Naive thymus-derived CD4-positive, alpha-beta T cell (primary cell): ENCODE measurements around the gene APBA1. TPM values are rescaled to one million over a fixed set of nuclear protein-coding genes. Genes with fewer than 3 reads are reported as not detected.

ENCODE experiments used
- ATAC-seq: fragments of 150-1000 bp; cut with Tn5 transposase; 2 replicates; pipeline ENCODE4 v1.10.0; 2021; ENCODE audit warnings: mild to moderate bottlenecking, moderate library complexity
- CTCF ChIA-PET: fragments of 350-600 bp; sonication (Branson Sonifier 250); formaldehyde crosslinking; loops from one replicate; lab custom pipeline; 2021; ENCODE audit warnings: antibody characterized with exemption; lab: Charles Lee
- POLR2A ChIA-PET: fragments of 350-600 bp; sonication (Branson Sonifier 250); formaldehyde crosslinking; loops from one replicate; lab custom pipeline; 2021; ENCODE audit warnings: antibody characterized with exemption, inconsistent platforms; lab: Charles Lee
- DNase-seq, 9 donors: peaks; one replicate each; pipeline versions ENCODE4 v3.0.0 to v3.0.0-alpha.2; 2020 to 2022; ENCODE audit warnings: mixed read lengths in 1 of 9
- H3K27ac ChIP-seq: one replicate; pipeline ENCODE4 v1.7.0; 2013; ENCODE audit warnings: mild to moderate bottlenecking, low read depth, low read length, moderate library complexity
- H3K27me3 ChIP-seq, 2 donors: one replicate each; pipeline ENCODE4 v1.7.0; 2013; ENCODE audit warnings: low read length in 2 of 2, mild to moderate bottlenecking in 2 of 2, moderate library complexity in 2 of 2; ENCODE audit not compliant: control insufficient read depth in 2 of 2, insufficient read depth in 2 of 2
- H3K36me3 ChIP-seq, 3 experiments: 1 replicate in 2 of 3; 2 replicates in 1 of 3; pipeline ENCODE4 v1.7.0; 2013; ENCODE audit warnings: low read length in 3 of 3, mild to moderate bottlenecking in 3 of 3, moderate library complexity in 1 of 3; ENCODE audit not compliant: insufficient read depth in 3 of 3, control insufficient read depth in 2 of 3
- H3K4me1 ChIP-seq, 2 donors: one replicate each; pipeline ENCODE4 v1.7.0; 2013; ENCODE audit warnings: low read length in 2 of 2, mild to moderate bottlenecking in 2 of 2, moderate library complexity in 1 of 2; ENCODE audit not compliant: control insufficient read depth in 2 of 2, insufficient read depth in 2 of 2
- H3K4me3 ChIP-seq: 2 replicates; pipeline ENCODE4 v1.7.0; 2013; ENCODE audit warnings: mild to moderate bottlenecking, low read length
- H3K9me3 ChIP-seq, 3 experiments: 1 replicate in 2 of 3; 2 replicates in 1 of 3; pipeline ENCODE4 v1.7.0; 2013; ENCODE audit warnings: low read length in 3 of 3; ENCODE audit not compliant: control insufficient read depth in 2 of 3
- H3K27ac Mint-ChIP-seq, 9 donors: one replicate each; pipeline ENCODE4 v1.8.0; 2020 to 2022; ENCODE audit warnings: mixed read lengths in 9 of 9, mild to moderate bottlenecking in 8 of 9, moderate library complexity in 5 of 9, inconsistent platforms in 2 of 9
- H3K27me3 Mint-ChIP-seq, 5 donors: one replicate each; pipeline ENCODE4 v1.8.0; 2021 to 2022; ENCODE audit warnings: mixed read lengths in 5 of 5, mild to moderate bottlenecking in 1 of 5
- H3K36me3 Mint-ChIP-seq, 5 donors: one replicate each; pipeline ENCODE4 v1.8.0; 2020 to 2022; ENCODE audit warnings: mixed read lengths in 5 of 5, mild to moderate bottlenecking in 3 of 5, inconsistent platforms in 1 of 5
- H3K4me1 Mint-ChIP-seq, 7 donors: one replicate each; pipeline ENCODE4 v1.8.0; 2020 to 2022; ENCODE audit warnings: mixed read lengths in 7 of 7, mild to moderate bottlenecking in 3 of 7, inconsistent platforms in 1 of 7
- H3K4me3 Mint-ChIP-seq, 10 donors: one replicate each; pipeline ENCODE4 v1.8.0; 2020 to 2022; ENCODE audit warnings: mild to moderate bottlenecking in 10 of 10, mixed read lengths in 10 of 10, moderate library complexity in 6 of 10, inconsistent platforms in 2 of 10
- H3K9me3 Mint-ChIP-seq, 11 donors: one replicate each; pipeline ENCODE4 v1.8.0; 2020 to 2022; ENCODE audit warnings: mixed read lengths in 11 of 11, mild to moderate bottlenecking in 4 of 11, inconsistent platforms in 1 of 11, moderate library complexity in 1 of 11
- intact Hi-C, 2 donors: fragments of 100-400 bp; cut with micrococcal nuclease; formaldehyde crosslinking; loops; one replicate each; pipeline ENCODE4 v1.15.1; 2023
- polyA plus RNA-seq, 2 donors: library from polyadenylated mRNA; unstranded; fragments of 300-500 nt; fragmentation: Illumina TruSeq; gene quantifications; one replicate each; pipeline ENCODE4 v1.2.3, GENCODE V29; 2021
- total RNA-seq, 6 experiments: library from RNA in 5 of 6; stranded (reverse) in 5 of 6; gene quantifications; 1 replicate in 5 of 6; 2 replicates in 1 of 6; pipeline ENCODE4 v1.2.3 and lab custom pipeline; 2021 to 2026

Gene APBA1
- total and polyA plus RNA-seq, 7 experiments from 2014 or later = 0.06 to 4.5 (median 1.4) TPM; not detected in 1

DNA sequence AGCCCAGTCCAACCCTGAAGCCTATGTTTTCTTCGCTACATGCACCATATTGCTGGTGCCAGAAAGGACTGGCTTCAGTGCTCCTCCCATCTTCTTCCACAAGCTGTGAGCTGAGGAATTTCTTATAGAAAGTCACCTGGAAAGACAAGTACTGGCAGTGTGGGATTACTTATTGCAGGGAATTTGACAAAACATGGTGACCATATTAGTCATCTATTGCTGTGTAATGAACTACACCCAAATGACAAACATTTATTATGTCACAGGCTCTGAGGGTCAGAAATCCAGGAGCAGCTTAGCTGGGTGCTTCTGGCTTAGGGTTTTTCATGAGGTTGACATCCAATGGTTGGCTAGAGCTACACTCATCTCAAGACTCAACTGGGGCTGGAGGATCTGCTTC lies 271.7 kb downstream of the APBA1 start:
- Histone ChIP-seq H3K27ac (no peak overlapping the region), H3K9me3 (no peaks in the 10 kb centered on the region), H3K36me3 (no peaks in the 10 kb centered on the region), H3K4me3 (no peak overlapping the region), H3K27me3 (no peaks in the 10 kb centered on the region), H3K4me1 (no peaks in the 10 kb centered on the region)
- no peak for DNase-seq
- POLR2A ChIA-PET = no interaction called here
- H3K9me3 Mint-ChIP-seq = peaks cover 0 to 6% (median 0%) of the 10 kb centered on the region in 11 donors
- intact Hi-C loops = no loop called here
- no peak overlapping the region for H3K27ac Mint-ChIP-seq
- H3K4me1 Mint-ChIP-seq = no peaks in the 10 kb centered on the region
- H3K36me3 Mint-ChIP-seq = no peaks in the 10 kb centered on the region
- no peak overlapping the region for H3K4me3 Mint-ChIP-seq
- ATAC-seq = no peak
- H3K27me3 Mint-ChIP-seq = peaks cover 6 to 18% (median 9%) of the 10 kb centered on the region in 5 donors
- CTCF ChIA-PET = no interaction called here

DNA sequence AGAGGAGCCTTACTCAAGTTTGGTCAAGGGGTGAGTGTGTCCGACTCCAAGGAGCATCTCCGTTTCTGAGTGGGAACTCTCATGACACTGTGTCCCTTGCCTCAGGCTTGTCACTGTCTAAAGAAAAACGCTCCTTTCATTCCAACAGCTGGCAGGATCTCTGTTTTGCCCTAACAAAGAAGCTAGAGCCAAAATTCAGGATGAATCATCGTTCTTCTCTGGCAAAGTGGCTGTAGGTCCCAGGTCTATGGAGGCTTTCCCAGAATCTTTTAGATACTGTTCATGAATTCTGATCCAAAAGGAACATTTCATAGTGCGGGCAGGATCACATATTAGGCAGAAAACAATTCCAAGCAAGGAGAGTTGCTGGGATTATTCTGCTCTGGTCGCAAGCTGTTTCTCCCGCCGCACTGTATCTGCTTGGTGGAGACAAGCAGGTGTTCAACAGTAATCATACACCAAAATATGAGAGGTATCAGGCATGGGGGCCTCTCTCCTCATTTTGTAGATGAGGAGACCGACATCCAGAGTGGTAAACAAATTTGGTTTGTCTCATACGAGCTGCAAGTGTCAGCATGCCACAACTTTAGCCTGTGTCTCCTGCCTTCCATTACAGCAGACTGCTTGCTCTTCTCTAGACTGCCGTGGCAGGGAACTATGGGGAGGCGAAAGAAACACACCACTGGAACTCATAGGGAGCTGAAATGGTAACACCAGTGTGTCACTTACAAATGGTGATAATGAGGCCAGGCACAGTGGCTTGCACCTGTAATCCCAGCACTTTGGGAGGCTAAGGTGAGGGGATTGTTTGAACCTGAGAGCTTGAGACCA lies 274.6 kb downstream of the APBA1 start:
- ATAC-seq (no peak), DNase-seq (no peak)
- Mint-ChIP-seq H3K36me3 (no peaks in the 10 kb centered on the region), H3K4me1 (no peaks in the 10 kb centered on the region), H3K27me3 (peaks cover 0 to 9% (median 4%) of the 10 kb centered on the region in 5 donors), H3K9me3 (peaks cover 0 to 6% (median 0%) of the 10 kb centered on the region in 11 donors), H3K27ac (no peak overlapping the region), H3K4me3 (no peak overlapping the region)
- Histone ChIP-seq H3K27ac (no peak overlapping the region), H3K9me3 (no peaks in the 10 kb centered on the region), H3K36me3 (no peaks in the 10 kb centered on the region), H3K27me3 (no peaks in the 10 kb centered on the region), H3K4me1 (no peaks in the 10 kb centered on the region), H3K4me3 (no peak overlapping the region)
- intact Hi-C loops = no loop called here
- ChIA-PET POLR2A (no interaction called here), CTCF (no interaction called here)

DNA sequence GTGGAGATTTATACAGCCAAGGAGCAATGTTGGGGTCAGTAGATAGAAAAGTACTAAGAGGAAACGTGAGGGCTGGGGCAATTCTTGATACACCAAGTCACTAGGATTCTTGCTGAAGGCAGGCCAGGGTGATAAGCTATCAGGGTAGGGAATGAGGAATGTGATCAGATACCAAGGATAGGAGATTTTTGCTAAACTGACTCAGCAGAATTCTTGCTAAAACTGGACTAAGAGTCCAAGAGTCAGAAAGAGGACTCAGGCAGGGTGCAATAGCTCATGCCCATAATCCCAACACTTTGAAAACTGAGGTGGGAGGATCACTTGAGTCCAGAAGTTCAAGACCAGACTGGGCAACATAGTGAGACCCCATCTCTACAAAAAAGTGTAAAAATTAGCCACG lies 275.4 kb downstream of the APBA1 start:
- Mint-ChIP-seq H3K27ac (no peak overlapping the region), H3K4me1 (no peaks in the 10 kb centered on the region), H3K9me3 (peaks cover 0 to 4% (median 0%) of the 10 kb centered on the region in 11 donors), H3K36me3 (no peaks in the 10 kb centered on the region), H3K27me3 (peaks cover 0 to 11% (median 4%) of the 10 kb centered on the region in 5 donors), H3K4me3 (no peak overlapping the region)
- no peak for DNase-seq
- POLR2A ChIA-PET = no interaction called here
- H3K27me3 ChIP-seq = no peaks in the 10 kb centered on the region
- H3K4me3 ChIP-seq = no peak overlapping the region
- no peak for ATAC-seq
- intact Hi-C loops = no loop called here
- H3K4me1 ChIP-seq = no peaks in the 10 kb centered on the region
- H3K27ac ChIP-seq = no peak overlapping the region
- no peaks in the 10 kb centered on the region for H3K36me3 ChIP-seq
- CTCF ChIA-PET = no interaction called here
- no peaks in the 10 kb centered on the region for H3K9me3 ChIP-seq

DNA sequence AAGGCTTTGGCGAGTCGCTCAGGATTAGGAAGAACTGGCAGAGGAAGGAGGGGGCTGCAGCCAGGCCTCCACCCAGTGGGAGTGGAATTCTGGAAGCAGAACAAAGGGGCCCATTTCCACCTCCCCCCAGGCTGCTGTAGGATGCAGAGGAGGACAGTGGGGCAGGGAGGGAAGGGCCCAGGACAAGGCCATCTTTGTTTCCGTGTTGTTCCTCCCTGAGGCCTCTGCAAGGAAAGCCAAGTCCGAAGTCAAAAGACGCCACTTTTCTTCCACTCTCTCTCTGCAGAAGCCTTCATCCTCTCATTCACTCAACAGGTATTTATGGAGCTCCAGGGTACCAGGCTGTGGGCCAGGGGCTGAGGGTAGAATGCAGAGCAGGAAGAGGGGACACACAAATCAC lies 276.5 kb downstream of the APBA1 start:
- ChIA-PET CTCF (no interaction called here), POLR2A (no interaction called here)
- Histone ChIP-seq H3K9me3 (no peaks in the 10 kb centered on the region), H3K4me3 (no peak overlapping the region), H3K36me3 (no peaks in the 10 kb centered on the region), H3K4me1 (no peaks in the 10 kb centered on the region), H3K27me3 (no peaks in the 10 kb centered on the region), H3K27ac (no peak overlapping the region)
- Mint-ChIP-seq H3K27me3 (peaks cover 1 to 10% (median 4%) of the 10 kb centered on the region in 5 donors), H3K9me3 (peaks cover 0 to 1% (median 0%) of the 10 kb centered on the region in 11 donors), H3K4me3 (no peak overlapping the region), H3K4me1 (no peaks in the 10 kb centered on the region), H3K36me3 (no peaks in the 10 kb centered on the region), H3K27ac (no peak overlapping the region)
- intact Hi-C loops = no loop called here
- ATAC-seq = no peak
- no peak for DNase-seq

DNA sequence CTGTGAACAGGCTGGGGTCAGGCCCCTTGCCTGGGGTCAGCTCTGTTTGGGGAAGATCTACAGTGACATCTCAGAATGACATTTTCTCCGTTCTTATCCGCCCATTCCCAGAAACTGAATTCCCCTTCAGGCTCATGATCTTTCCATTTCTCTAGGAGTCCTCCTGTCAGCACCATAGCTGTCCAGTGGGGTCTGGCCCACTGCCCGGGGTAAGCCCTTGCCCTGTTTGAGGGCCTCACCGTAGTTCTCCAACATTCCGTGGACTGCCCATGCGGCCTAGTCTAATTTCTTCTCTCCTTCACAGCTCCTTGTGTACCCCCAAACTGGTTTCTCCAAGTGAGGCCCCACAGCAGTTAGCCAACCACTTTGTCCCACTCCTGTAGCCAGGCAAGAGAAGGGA lies 278.7 kb downstream of the APBA1 start:
- POLR2A ChIA-PET = no interaction called here
- H3K36me3 Mint-ChIP-seq = no peaks in the 10 kb centered on the region
- intact Hi-C loops = no loop called here

DNA sequence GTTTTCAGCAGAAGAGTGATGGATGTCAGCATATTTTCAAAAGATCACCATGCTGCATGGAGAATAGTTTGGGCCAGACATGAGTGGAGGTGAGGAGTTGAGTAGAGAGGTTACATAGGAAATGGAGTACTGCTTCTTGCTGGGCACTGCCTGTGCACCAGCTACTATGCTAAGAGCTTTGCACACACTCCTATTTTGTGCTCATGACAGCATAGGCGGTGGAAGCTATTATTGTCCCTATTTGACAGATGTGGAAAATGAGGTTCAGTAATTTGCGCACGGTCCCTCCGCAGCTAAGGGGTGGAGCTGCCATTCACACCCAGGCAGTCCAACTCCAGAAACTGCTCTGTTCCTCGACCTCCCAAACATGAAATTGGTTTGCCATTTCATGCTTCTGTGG lies 279.3 kb downstream of the APBA1 start:
- Mint-ChIP-seq H3K9me3 (no peaks in the 10 kb centered on the region), H3K27me3 (peaks cover under 1 to 14% (median 8%) of the 10 kb centered on the region in 5 donors), H3K27ac (no peak overlapping the region), H3K4me1 (no peaks in the 10 kb centered on the region), H3K36me3 (no peaks in the 10 kb centered on the region), H3K4me3 (no peak overlapping the region)
- no peaks in the 10 kb centered on the region for H3K36me3 ChIP-seq
- no peak for ATAC-seq
- no peaks in the 10 kb centered on the region for H3K4me1 ChIP-seq
- ChIA-PET CTCF (no interaction called here), POLR2A (no interaction called here)
- H3K27ac ChIP-seq = no peak overlapping the region
- H3K9me3 ChIP-seq = no peaks in the 10 kb centered on the region
- intact Hi-C loops = no loop called here
- H3K27me3 ChIP-seq = no peaks in the 10 kb centered on the region
- DNase-seq = no peak
- no peak overlapping the region for H3K4me3 ChIP-seq

More for the DNA sequence above, 278.7 kb downstream of the APBA1 start:
- H3K4me1 ChIP-seq = no peaks in the 10 kb centered on the region
- Mint-ChIP-seq H3K9me3 (no peaks in the 10 kb centered on the region), H3K4me3 (no peak overlapping the region), H3K4me1 (no peaks in the 10 kb centered on the region), H3K27me3 (peaks cover 1 to 14% (median 6%) of the 10 kb centered on the region in 5 donors), H3K27ac (no peak overlapping the region)
- H3K27ac ChIP-seq = no peak overlapping the region
- ATAC-seq (no peak), DNase-seq (no peak)
- H3K9me3 ChIP-seq = no peaks in the 10 kb centered on the region
- H3K4me3 ChIP-seq = no peak overlapping the region
- CTCF ChIA-PET = no interaction called here
- H3K27me3 ChIP-seq = no peaks in the 10 kb centered on the region
- no peaks in the 10 kb centered on the region for H3K36me3 ChIP-seq

DNA sequence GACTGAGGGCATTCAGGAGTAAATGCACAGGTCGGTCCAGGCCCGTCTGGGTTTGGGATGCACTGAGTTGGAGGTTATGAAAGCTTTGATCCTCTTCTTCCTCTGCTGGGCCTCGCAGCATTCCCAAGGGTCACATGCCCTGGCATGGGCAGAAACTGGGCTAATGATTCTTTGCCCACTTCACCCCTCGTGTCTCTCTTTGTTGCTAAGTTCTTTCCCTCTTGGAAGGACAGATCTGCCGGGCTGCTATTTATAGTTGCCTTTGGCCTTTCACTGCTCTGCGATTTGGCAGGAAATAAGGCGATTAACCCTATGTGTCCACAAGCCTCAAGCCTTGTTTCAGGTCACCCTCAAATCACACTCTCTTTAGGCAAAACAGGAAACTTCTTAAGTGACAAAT lies 280.2 kb downstream of the APBA1 start:
- H3K36me3 ChIP-seq = no peaks in the 10 kb centered on the region
- H3K4me3 ChIP-seq = no peak overlapping the region
- Mint-ChIP-seq H3K36me3 (no peaks in the 10 kb centered on the region), H3K27me3 (peaks cover 0 to 14% (median 11%) of the 10 kb centered on the region in 5 donors), H3K4me1 (no peaks in the 10 kb centered on the region), H3K27ac (no peak overlapping the region), H3K4me3 (no peak overlapping the region), H3K9me3 (no peaks in the 10 kb centered on the region)
- no peak for ATAC-seq
- H3K9me3 ChIP-seq = no peaks in the 10 kb centered on the region
- POLR2A ChIA-PET = no interaction called here
- no peaks in the 10 kb centered on the region for H3K27me3 ChIP-seq
- H3K27ac ChIP-seq = no peak overlapping the region
- DNase-seq = no peak
- intact Hi-C loops = no loop called here
- no peaks in the 10 kb centered on the region for H3K4me1 ChIP-seq
- CTCF ChIA-PET = no interaction called here
